Large intestine (tissue), 1 donor: ENCODE measurements around the gene MYO19. TPM values are rescaled to one million over a fixed set of nuclear protein-coding genes. Genes with fewer than 3 reads are reported as not detected.

Experiments used
- polyA plus RNA-seq: library from polyadenylated mRNA; unstranded; fragments of 120-200 nt; gene quantifications from one replicate; pipeline ENCODE4 v1.2.1, GENCODE V29; 2013

MYO19 gene
- polyA plus RNA-seq, 1 donor, result 60.0 TPM

Other genes with a start within 250 kb of the MYO19 start
- not detected for gene TBC1D3G, start 211.0 kb downstream of the MYO19 start, polyA plus RNA-seq
- not detected for gene TBC1D3H, start 146.4 kb downstream of the MYO19 start, polyA plus RNA-seq
- 50.7 TPM for gene ZNHIT3, start 48.2 kb downstream of the MYO19 start, polyA plus RNA-seq
- 9.8 TPM for gene PIGW, start 119 bp upstream of the MYO19 start, polyA plus RNA-seq
- gene GGNBP2, start 10.1 kb upstream of the MYO19 start, polyA plus RNA-seq, result 115 TPM
- gene DHRS11, start 57.0 kb upstream of the MYO19 start, polyA plus RNA-seq, result 321 TPM
- gene MRM1, start 66.7 kb upstream of the MYO19 start, polyA plus RNA-seq, result 6.9 TPM